Activated B cell treated with CpG ODN at 0.5 μM for 24 hours (primary cell): ENCODE results near the gene CACHD1. TPM values are rescaled to one million over a fixed set of nuclear protein-coding genes. Genes with fewer than 3 reads are reported as not detected.

ENCODE experiments used
- ATAC-seq: fragments of 200-7000 bp; cut with Tn5 transposase; one replicate; pipeline ENCODE4 v1.10.0; 2021; ENCODE audit warnings: low read depth, mild to moderate bottlenecking, moderate library complexity
- CTCF ChIA-PET: fragments of 350-600 bp; sonication (Branson Sonifier 250); formaldehyde crosslinking; loops from one replicate; lab custom pipeline; 2021; ENCODE audit warnings: antibody characterized with exemption; lab: Charles Lee
- POLR2A ChIA-PET: fragments of 350-600 bp; sonication (Branson Sonifier 250); formaldehyde crosslinking; loops from one replicate; lab custom pipeline; 2021; ENCODE audit warnings: antibody characterized with exemption; lab: Charles Lee
- DNase-seq: peaks from one replicate; pipeline ENCODE4 v3.0.0; 2022
- H3K27ac Mint-ChIP-seq: one replicate; pipeline ENCODE4 v1.8.0; 2020; ENCODE audit warnings: mixed read lengths
- H3K27me3 Mint-ChIP-seq: one replicate; pipeline ENCODE4 v1.8.0; 2021; ENCODE audit warnings: mixed read lengths
- H3K36me3 Mint-ChIP-seq: one replicate; pipeline ENCODE4 v1.8.0; 2021; ENCODE audit warnings: low read depth, mixed read lengths
- H3K4me1 Mint-ChIP-seq: one replicate; pipeline ENCODE4 v1.8.0; 2021; ENCODE audit warnings: mixed read lengths
- H3K4me3 Mint-ChIP-seq: one replicate; pipeline ENCODE4 v1.8.0; 2020; ENCODE audit warnings: mild to moderate bottlenecking, mixed read lengths
- H3K9me3 Mint-ChIP-seq: one replicate; pipeline ENCODE4 v1.8.0; 2020; ENCODE audit warnings: mixed read lengths
- intact Hi-C: fragments of 100-400 bp; cut with micrococcal nuclease; formaldehyde crosslinking; loops from one replicate; pipeline ENCODE4 v1.15.1; 2024
- total RNA-seq: library from RNA; stranded (reverse); gene quantifications from 2 replicates; pipeline ENCODE4 v1.2.3, GENCODE V29; 2022
- TF ChIP-seq, protein P1 (sequence below): fragments of 200-600 bp; IDR thresholded peaks from one replicate; pipeline ENCODE4 v1.8.0; 2022; ENCODE audit warnings: antibody characterized with exemption, mild to moderate bottlenecking

The CACHD1 gene
- total RNA-seq, 1 donor from 2014 or later, result 0.22 TPM

- DNase-seq (no peak), ATAC-seq (no peak)
- no peaks in the 10 kb centered on the region for H3K4me1 Mint-ChIP-seq
- ChIA-PET POLR2A (no interaction called here), CTCF (no interaction called here)
- TF ChIP-seq, protein P1, sequence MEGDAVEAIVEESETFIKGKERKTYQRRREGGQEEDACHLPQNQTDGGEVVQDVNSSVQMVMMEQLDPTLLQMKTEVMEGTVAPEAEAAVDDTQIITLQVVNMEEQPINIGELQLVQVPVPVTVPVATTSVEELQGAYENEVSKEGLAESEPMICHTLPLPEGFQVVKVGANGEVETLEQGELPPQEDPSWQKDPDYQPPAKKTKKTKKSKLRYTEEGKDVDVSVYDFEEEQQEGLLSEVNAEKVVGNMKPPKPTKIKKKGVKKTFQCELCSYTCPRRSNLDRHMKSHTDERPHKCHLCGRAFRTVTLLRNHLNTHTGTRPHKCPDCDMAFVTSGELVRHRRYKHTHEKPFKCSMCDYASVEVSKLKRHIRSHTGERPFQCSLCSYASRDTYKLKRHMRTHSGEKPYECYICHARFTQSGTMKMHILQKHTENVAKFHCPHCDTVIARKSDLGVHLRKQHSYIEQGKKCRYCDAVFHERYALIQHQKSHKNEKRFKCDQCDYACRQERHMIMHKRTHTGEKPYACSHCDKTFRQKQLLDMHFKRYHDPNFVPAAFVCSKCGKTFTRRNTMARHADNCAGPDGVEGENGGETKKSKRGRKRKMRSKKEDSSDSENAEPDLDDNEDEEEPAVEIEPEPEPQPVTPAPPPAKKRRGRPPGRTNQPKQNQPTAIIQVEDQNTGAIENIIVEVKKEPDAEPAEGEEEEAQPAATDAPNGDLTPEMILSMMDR, result no peak
- no peak overlapping the region for H3K4me3 Mint-ChIP-seq
- intact Hi-C loops, result no loop called here
- H3K27me3 Mint-ChIP-seq, result peaks cover 4% of the 10 kb centered on the region
- H3K36me3 Mint-ChIP-seq, result no peaks in the 10 kb centered on the region
- H3K27ac Mint-ChIP-seq, result no peak overlapping the region
- H3K9me3 Mint-ChIP-seq, result no peaks in the 10 kb centered on the region
These were observed 73.9 kb downstream of the CACHD1 start for GRCh38 chr1:64543831-64544230.

GRCh38 chr1:64545118-64545843, 75.4 kb downstream of the CACHD1 start:
- DNase-seq (no peak), ATAC-seq (no peak)
- H3K4me3 Mint-ChIP-seq, result no peak overlapping the region
- no peaks in the 10 kb centered on the region for H3K4me1 Mint-ChIP-seq
- no peaks in the 10 kb centered on the region for H3K36me3 Mint-ChIP-seq
- TF ChIP-seq, protein P1, result no peak
- H3K27me3 Mint-ChIP-seq, result peaks cover 2% of the 10 kb centered on the region
- ChIA-PET POLR2A (no interaction called here), CTCF (no interaction called here)
- no peaks in the 10 kb centered on the region for H3K9me3 Mint-ChIP-seq
- H3K27ac Mint-ChIP-seq, result no peak overlapping the region
- intact Hi-C loops, result no loop called here

GRCh38 chr1:64546013-64546412, 76.1 kb downstream of the CACHD1 start:
- no peaks in the 10 kb centered on the region for H3K4me1 Mint-ChIP-seq
- H3K27ac Mint-ChIP-seq, result no peak overlapping the region
- H3K36me3 Mint-ChIP-seq, result no peaks in the 10 kb centered on the region
- TF ChIP-seq, protein P1, result no peak
- ATAC-seq (no peak), DNase-seq (no peak)
- ChIA-PET POLR2A (no interaction called here), CTCF (no interaction called here)
- no peak overlapping the region for H3K4me3 Mint-ChIP-seq
- intact Hi-C loops, result no loop called here
- H3K27me3 Mint-ChIP-seq, result peaks cover 2% of the 10 kb centered on the region
- H3K9me3 Mint-ChIP-seq, result no peaks in the 10 kb centered on the region

- H3K36me3 Mint-ChIP-seq, result no peaks in the 10 kb centered on the region
- H3K9me3 Mint-ChIP-seq, result no peaks in the 10 kb centered on the region
- TF ChIP-seq, protein P1, result no peak
- intact Hi-C loops, result no loop called here
- H3K27ac Mint-ChIP-seq, result no peak overlapping the region
- no peak for DNase-seq
- peaks cover 7% of the 10 kb centered on the region for H3K27me3 Mint-ChIP-seq
- CTCF ChIA-PET, result no interaction called here
- H3K4me1 Mint-ChIP-seq, result no peaks in the 10 kb centered on the region
- no peak overlapping the region for H3K4me3 Mint-ChIP-seq
- POLR2A ChIA-PET, result no interaction called here
- ATAC-seq, result no peak
These were observed 79.7 kb downstream of the CACHD1 start for GRCh38 chr1:64549464-64550239.

GRCh38 chr1:64550510-64550909, 80.6 kb downstream of the CACHD1 start:
- H3K4me3 Mint-ChIP-seq, result no peak overlapping the region
- TF ChIP-seq, protein P1, result no peak
- ATAC-seq (no peak), DNase-seq (no peak)
- CTCF ChIA-PET, result no interaction called here
- peaks cover 7% of the 10 kb centered on the region for H3K27me3 Mint-ChIP-seq
- H3K9me3 Mint-ChIP-seq, result no peaks in the 10 kb centered on the region
- POLR2A ChIA-PET, result no interaction called here
- no peaks in the 10 kb centered on the region for H3K4me1 Mint-ChIP-seq
- no peaks in the 10 kb centered on the region for H3K36me3 Mint-ChIP-seq
- intact Hi-C loops, result no loop called here
- no peak overlapping the region for H3K27ac Mint-ChIP-seq
